ENCODE data around the gene METTL17. TPM values are rescaled to one million over a fixed set of nuclear protein-coding genes. Genes with fewer than 3 reads are reported as not detected.

The METTL17 gene, protein sequence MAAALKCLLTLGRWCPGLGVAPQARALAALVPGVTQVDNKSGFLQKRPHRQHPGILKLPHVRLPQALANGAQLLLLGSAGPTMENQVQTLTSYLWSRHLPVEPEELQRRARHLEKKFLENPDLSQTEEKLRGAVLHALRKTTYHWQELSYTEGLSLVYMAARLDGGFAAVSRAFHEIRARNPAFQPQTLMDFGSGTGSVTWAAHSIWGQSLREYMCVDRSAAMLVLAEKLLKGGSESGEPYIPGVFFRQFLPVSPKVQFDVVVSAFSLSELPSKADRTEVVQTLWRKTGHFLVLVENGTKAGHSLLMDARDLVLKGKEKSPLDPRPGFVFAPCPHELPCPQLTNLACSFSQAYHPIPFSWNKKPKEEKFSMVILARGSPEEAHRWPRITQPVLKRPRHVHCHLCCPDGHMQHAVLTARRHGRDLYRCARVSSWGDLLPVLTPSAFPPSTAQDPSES
- total RNA-seq (2021; fragmentation: NEBNext Ultra II Directional; extraction: Animal tissue kit (Norgen Biotek cat#: 25700)) (73.8 and 75.8 TPM in 2 replicates), polyA plus RNA-seq (2011; rRNA removed) (138 and 145 TPM in 2 replicates), polyA minus RNA-seq (2011; rRNA and poly(A)+ RNA removed) (74.6 and 74.9 TPM in 2 replicates)
- polyA plus RNA-seq (2011; cell fraction: cytosol; rRNA removed) = 128 TPM
- 288 TPM for polyA plus RNA-seq (2011; cell fraction: nucleus; rRNA removed)
- polyA plus RNA-seq (2012, experiment 1 of 2) = 87.7 to 100 TPM (median 93.7 TPM) in 4 replicates
- polyA plus RNA-seq (2012, experiment 2 of 2) = 116 TPM
- 120 TPM for polyA plus RNA-seq (2013, experiment 1 of 2)
- polyA plus RNA-seq (2013, experiment 2 of 2) = 112 TPM
- polyA minus RNA-seq (2011; cell fraction: cytosol; rRNA and poly(A)+ RNA removed) = 25.0 TPM
- polyA minus RNA-seq (2011; cell fraction: nucleus; rRNA and poly(A)+ RNA removed) = 67.4 TPM
- long read RNA-seq, experiment 1, partial matches to known transcripts = 14 of 50 reads
- long read RNA-seq, experiment 1, other reads (novel, unspliced or antisense) = 35 of 50 reads
- long read RNA-seq, experiment 2, transcript METTL17-201 (14 exons, 1,749 nt) = major isoform, 76 of 124 reads
- long read RNA-seq, experiment 2, transcript METTL17-202 (13 exons, 1,586 nt) = minor isoform, 22 of 124 reads
- long read RNA-seq, experiment 2, transcript METTL17-216 (13 exons, 1,605 nt) = minor isoform, 5 of 124 reads
- long read RNA-seq, experiment 2, transcript METTL17-221 (14 exons, 1,500 nt) = minor isoform, 5 of 124 reads
- long read RNA-seq, experiment 2, partial matches to known transcripts = 1 of 124 reads
- long read RNA-seq, experiment 2, other reads (novel, unspliced or antisense) = 13 of 124 reads

DNA sequence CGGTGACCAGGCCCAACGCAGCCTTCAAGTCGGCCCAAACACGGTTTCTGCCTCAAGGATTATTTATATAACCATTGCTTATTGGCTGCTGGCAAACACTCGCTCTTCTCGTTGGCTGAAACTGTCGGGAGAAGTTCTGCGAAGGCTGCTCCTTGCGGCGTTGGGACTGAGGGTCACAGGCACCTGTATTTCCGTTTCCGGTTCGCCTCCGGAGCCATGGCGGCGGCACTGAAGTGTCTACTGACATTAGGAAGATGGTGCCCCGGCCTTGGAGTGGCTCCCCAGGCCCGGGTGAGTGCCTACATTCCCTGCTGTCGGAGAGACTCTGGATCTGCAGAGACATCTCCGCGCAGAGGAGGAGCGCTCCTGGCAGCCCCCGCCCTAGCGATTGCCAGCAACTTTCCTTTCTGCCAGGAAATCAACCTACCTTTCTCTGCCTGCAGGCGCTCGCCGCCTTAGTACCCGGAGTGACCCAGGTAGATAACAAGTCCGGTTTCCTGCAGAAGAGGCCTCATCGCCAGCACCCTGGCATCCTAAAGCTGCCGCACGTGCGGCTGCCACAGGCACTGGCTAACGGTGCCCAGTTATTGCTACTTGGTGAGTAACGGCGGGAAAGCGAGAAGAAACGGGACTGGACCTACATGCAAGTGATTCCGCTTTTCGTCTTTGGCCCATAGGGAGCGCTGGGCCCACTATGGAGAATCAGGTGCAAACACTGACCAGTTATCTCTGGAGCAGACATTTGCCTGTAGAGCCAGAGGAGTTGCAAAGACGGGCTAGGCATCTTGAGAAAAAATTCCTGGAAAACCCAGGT lies at the start of gene METTL17:
Gene METTL17 (plus strand): TSS at position 194 of the 814 bp plus-strand sequence. CDS start 23 bp downstream, at position 217.
- POLR2A ChIA-PET (ENCODE audit: partially characterized antibody) = interaction anchor here (0.9 kb wide), 1 partner anchor 11 kb away, joined by 3 read pairs; no protein-coding TSS in a partner anchor
- H3K14ac ChIP-seq (ENCODE audit: insufficient read length) = no peak within 1 kb of the TSS
- H4K20me1 ChIP-seq (replicated peaks in 1 of 2; ENCODE audit: control insufficient read depth in 1 of 2, insufficient read depth in 2 of 2, low read length in 2 of 2) = peaks cover 0 to 3% of the 10 kb centered on the region in 2 experiments
- peak within 1 kb of the TSS; percentile 69 to 89 for H3K4me2 ChIP-seq (ENCODE audit: insufficient read depth in 1 of 2, low read depth in 2 of 2, low read length in 2 of 2)
- no peak within 1 kb of the TSS; the same call in 1 of the 2 replicates for H3K18ac ChIP-seq (ENCODE audit: extremely low read depth, low read length)
- peak within 1 kb of the TSS; percentile 51 for H4K5ac ChIP-seq (ENCODE audit: insufficient read length, low read depth, low read length)
- peaks cover 14 to 29% (median 23%) of the 10 kb centered on the region in 4 experiments for H3K36me3 ChIP-seq (ENCODE audit: control insufficient read depth in 2 of 4, insufficient read depth in 4 of 4, low read length in 3 of 4)
- H3K27ac ChIP-seq (ENCODE audit: low read depth, low read length) = peak within 1 kb of the TSS; percentile 34; the same call in 1 of the 2 replicates
- peaks cover 0 to 19% of the 10 kb centered on the region in 2 experiments; a peak in 2 of 4 replicates for H3K79me2 ChIP-seq (ENCODE audit: control insufficient read depth in 1 of 2, insufficient read depth in 2 of 2, low read length in 2 of 2)
- H3K23ac ChIP-seq (ENCODE audit: insufficient read length) = no peak within 1 kb of the TSS
- no peaks in the 10 kb centered on the region for H3K27me3 ChIP-seq (replicated peaks in 1 of 4; ENCODE audit: control insufficient read depth in 3 of 4, extremely low read depth in 1 of 4, insufficient read depth in 3 of 4, low read length in 3 of 4)
- H3K4me1 ChIP-seq (replicated peaks in 1 of 4; ENCODE audit: control insufficient read depth in 3 of 4, insufficient read depth in 4 of 4, low read length in 3 of 4) = peaks cover 2 to 4% (median 4%) of the 10 kb centered on the region in 4 experiments; a peak in 3 of 7 replicates
- H2BK20ac ChIP-seq (ENCODE audit: low read length) = 0 out of 2 replicates have a peak within 1 kb of the TSS, but pooled peaks have one; percentile 15
- H3K23me2 ChIP-seq (ENCODE audit: low read depth, low read length) = peaks cover 4% of the 10 kb centered on the region; the same call in 1 of the 2 replicates
- H2AFZ ChIP-seq (ENCODE audit: low read length) = peak within 1 kb of the TSS; percentile 36; the same call in 1 of the 2 replicates
- H3K4ac ChIP-seq (replicated peaks; ENCODE audit: insufficient read length, low read depth, low read length) = peak within 1 kb of the TSS; percentile 9
- DNase-seq (ENCODE audit: low read depth in 1 of 2, low spot score in 2 of 2) (peak; percentile 85 to 89), FAIRE-seq (peak; percentile 58)
- CTCF ChIA-PET (ENCODE audit: partially characterized antibody) = interaction anchor here (0.7 to 2.4 kb wide), 5 partner anchors 9 to 102 kb away, joined by 3 to 7 read pairs (median 4); no protein-coding TSS in a partner anchor
- peak within 1 kb of the TSS; percentile 65 to 98 (median 96) for H3K4me3 ChIP-seq (ENCODE audit: extremely low read depth in 1 of 4, insufficient read depth in 2 of 4, low read depth in 3 of 4, low read length in 4 of 4)
- no peaks in the 10 kb centered on the region for H3K9me3 ChIP-seq (ENCODE audit: insufficient read depth in 2 of 2, low read depth in 1 of 2, low read length in 1 of 2)
- H2BK120ac ChIP-seq (replicated peaks; ENCODE audit: low read depth, low read length) = peak within 1 kb of the TSS; percentile 38
- no peak within 1 kb of the TSS for H3K56ac ChIP-seq (replicated peaks; ENCODE audit: insufficient read length, low read depth, low read length)
- H2BK12ac ChIP-seq (ENCODE audit: low read depth, low read length) = peak within 1 kb of the TSS; percentile 94; the same call in 1 of the 2 replicates
- H2AK5ac ChIP-seq (ENCODE audit: low read depth, low read length) = 0 out of 2 replicates have a peak within 1 kb of the TSS, but pooled peaks have one; percentile 66
- peak within 1 kb of the TSS; percentile 50 to 79 (median 76) for H3K9ac ChIP-seq (replicated peaks in 1 of 4; ENCODE audit: extremely low read depth in 1 of 4, low read depth in 3 of 4, low read length in 3 of 4)
- 0 out of 2 replicates have a peak within 1 kb of the TSS, but pooled peaks have one; percentile 4 for H2BK15ac ChIP-seq (ENCODE audit: low read length)
- no peaks in the 10 kb centered on the region for H3K79me1 ChIP-seq (ENCODE audit: low read depth, low read length)
- H4K91ac ChIP-seq (replicated peaks; ENCODE audit: insufficient read length, low read length) = peak within 1 kb of the TSS; percentile 69
- 2% methylated on average over 42 of the region's 42 CpGs; no CpG with 5 or more reads in 1 of the 2 experiments for WGBS, 2 experiments (ENCODE audit: extremely low coverage in 1 of 2, insufficient coverage in 1 of 2, insufficient read length in 1 of 2, insufficient replicate concordance in 2 of 2, low coverage in 1 of 2, low lambda C conversion rate in 2 of 2, missing lambda C conversion rate in 1 of 2)
- H4K8ac ChIP-seq (ENCODE audit: extremely low read depth, insufficient read depth, low read length) = peak within 1 kb of the TSS; percentile 92
- H2BK5ac ChIP-seq (ENCODE audit: low read depth, low read length) = peak within 1 kb of the TSS; percentile 82
- TF ChIP-seq JUN (IDR thresholded peaks at IDR 0.05; ENCODE audit: low read depth, low read length) (no peak), YY1 (IDR thresholded peaks at IDR 0.05; ENCODE audit: low read depth, low read length) (peak; percentile 92), EGR1 (IDR thresholded peaks at IDR 0.05; ENCODE audit: borderline replicate concordance, low read depth, low read length) (no peak), TCF12 (IDR thresholded peaks at IDR 0.05; ENCODE audit: low read depth, low read length) (no peak), TAF7 (optimal IDR thresholded peaks at IDR 0.05; ENCODE audit: borderline replicate concordance, low read depth, low read length) (no peak)
